GM12872 (cell line): ENCODE results near the gene SLC5A10.

ENCODE experiments used
- CTCF ChIP-seq: IDR thresholded peaks from 3 replicates; pipeline ENCODE4 v1.5.1; 2011; ENCODE audit warnings: low read depth, mild to moderate bottlenecking, low read length, moderate library complexity; ENCODE audit not compliant: insufficient read depth

The SLC5A10 gene

GRCh38 chr17:18988546-18989173 lies 36.7 kb downstream of the SLC5A10 start:
- no peak for TF ChIP-seq CTCF

- no peak for TF ChIP-seq CTCF
These were observed 38.4 kb downstream of the SLC5A10 start for GRCh38 chr17:18990331-18990730.

- no peak for TF ChIP-seq CTCF
These were observed 39.8 kb downstream of the SLC5A10 start for GRCh38 chr17:18991531-18992315.

- TF ChIP-seq CTCF: no peak
These were observed 40.6 kb downstream of the SLC5A10 start for GRCh38 chr17:18992454-18993130.

GRCh38 chr17:18993905-18994526 lies 42.1 kb downstream of the SLC5A10 start:
- no peak for TF ChIP-seq CTCF

- TF ChIP-seq CTCF: no peak
These were observed 42.7 kb downstream of the SLC5A10 start for GRCh38 chr17:18994631-18995030.

- no peak for TF ChIP-seq CTCF
These were observed 43.3 kb downstream of the SLC5A10 start for GRCh38 chr17:18995220-18995619.
